GM21360 (cell line): ENCODE data around the gene ADGRG1.

Experiments
- ATAC-seq: cut with Tn5 transposase; IDR thresholded peaks from one replicate; pipeline ENCODE4 v1.9.1; 2021; ENCODE audit warnings: mild to moderate bottlenecking, moderate library complexity; ENCODE audit not compliant: unreplicated experiment

Gene ADGRG1

GRCh38 chr16:57619606-57620334 lies 8.7 kb upstream of the ADGRG1 start:
- ATAC-seq = no peak

DNA sequence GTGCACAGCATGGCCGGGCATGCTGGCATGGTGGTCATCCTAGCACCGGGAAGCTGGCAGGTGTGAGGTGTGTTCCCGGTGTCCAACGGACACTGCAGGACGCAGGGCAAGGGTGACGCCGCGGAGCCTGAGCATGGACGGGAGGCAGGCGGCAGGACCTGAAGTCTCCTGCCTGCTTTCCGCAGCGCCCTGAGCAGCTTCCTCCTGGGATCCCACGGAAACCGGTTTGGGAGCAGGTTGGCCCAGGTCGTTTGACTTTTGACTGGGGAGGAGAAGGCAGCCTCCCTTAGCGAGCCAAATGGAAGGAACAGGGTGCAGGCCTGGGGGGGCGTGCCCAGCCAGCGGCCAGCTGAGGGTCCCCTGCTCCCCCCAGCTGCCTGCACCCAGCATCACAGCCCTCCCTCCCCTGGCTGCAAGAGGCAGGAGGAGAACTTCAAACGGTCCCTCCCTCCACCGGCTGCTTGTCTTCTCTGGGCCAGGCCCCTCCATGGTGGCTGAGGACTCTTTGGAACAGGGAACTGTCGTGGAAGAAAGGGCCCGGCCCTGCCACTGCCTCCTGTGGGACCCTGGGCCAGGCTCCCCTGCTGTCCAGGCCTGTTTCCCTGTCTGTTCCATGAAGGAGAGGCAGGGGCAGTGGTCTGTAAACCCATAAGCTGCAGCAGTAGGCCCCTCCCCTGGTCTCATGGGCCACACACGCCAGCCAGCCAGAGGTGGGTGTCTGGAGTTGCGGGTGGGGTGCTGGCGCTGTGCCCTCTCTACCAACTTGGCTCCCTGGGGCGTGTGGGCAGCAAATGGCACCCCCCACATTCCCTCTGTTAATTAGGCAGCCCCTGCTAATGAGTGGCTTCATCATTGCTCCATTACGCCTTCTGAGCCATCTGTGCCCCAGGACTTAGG lies 7.8 kb upstream of the ADGRG1 start:
- ATAC-seq = no peak

- ATAC-seq = no peak
Measured at GRCh38 chr16:57621521-57622271, 6.7 kb upstream of the ADGRG1 start.

DNA sequence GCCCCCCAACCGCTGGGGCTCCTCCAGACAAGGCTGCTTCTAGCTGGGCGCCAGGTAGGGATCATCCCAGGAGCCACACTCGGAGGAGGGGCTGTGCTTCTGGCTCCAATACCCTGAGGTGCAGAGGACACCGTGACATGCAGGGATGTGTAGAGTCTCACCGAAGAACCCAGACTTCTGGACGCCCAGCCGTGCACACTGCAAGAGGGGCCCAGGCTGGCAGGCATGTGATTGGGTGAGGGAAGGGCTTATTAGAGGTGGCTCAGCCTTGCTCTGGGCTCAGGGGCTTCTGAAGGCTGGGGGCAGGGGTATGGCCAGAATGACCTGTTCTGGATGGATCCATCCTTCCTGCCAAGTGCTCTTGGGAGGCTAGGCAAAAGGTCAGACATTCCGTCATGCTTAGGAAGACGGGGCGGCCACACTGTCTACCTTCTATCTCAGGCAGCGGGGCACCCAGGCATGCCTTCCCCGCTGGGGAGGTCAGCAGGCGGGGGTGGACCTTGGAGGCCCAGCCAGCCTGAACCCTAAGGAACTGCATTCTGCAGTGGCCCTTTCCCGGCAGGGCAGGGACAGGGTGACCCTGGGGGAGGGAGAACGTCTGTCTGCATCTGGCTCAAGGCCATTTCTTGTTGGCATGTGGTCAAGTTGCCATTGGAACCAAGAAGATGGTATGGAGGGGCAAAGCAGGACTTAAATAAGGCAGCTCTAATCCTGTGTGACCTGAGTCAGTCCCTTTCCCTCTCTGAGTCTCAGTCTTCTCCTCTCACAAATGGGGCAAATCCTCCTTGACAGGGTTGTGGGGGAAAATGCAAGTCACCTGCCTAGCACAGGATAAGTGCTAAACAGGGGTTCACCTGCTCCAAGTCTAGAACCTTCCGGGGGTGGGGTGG lies 5.8 kb upstream of the ADGRG1 start:
- no peak for ATAC-seq

- no peak for ATAC-seq
Measured at GRCh38 chr16:57623251-57624043, 5.0 kb upstream of the ADGRG1 start.

DNA sequence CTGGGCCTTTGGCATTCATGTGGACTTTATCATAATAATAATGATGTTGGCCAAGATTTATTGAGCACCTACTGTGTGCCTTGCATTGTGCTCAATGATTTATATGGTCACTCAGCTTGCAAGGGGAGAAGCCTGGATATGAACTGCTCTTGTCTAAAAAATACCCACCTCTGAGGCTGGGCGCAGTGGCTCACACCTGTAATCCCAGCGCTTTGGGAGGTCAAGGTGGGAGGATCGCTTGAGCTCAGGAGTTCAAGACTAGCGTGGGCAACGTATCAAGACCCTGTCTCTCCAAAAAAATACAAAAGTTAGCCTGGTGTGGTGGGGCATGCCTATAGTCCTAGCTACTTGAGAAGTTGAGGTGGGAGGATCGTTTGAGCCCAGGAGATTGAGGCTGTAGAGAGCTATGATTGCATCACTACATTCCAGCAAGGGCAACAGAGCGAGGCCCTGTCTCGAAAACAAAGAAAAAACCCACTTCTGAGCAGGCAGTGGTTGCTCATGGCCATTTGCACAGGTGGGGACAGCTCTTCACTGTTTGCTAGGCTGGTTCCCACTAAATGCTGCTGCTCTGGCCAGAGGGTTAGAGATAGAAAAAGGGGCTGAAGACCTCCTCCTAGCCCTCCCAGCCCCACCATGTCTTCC lies 4.3 kb upstream of the ADGRG1 start:
- ATAC-seq = no peak

DNA sequence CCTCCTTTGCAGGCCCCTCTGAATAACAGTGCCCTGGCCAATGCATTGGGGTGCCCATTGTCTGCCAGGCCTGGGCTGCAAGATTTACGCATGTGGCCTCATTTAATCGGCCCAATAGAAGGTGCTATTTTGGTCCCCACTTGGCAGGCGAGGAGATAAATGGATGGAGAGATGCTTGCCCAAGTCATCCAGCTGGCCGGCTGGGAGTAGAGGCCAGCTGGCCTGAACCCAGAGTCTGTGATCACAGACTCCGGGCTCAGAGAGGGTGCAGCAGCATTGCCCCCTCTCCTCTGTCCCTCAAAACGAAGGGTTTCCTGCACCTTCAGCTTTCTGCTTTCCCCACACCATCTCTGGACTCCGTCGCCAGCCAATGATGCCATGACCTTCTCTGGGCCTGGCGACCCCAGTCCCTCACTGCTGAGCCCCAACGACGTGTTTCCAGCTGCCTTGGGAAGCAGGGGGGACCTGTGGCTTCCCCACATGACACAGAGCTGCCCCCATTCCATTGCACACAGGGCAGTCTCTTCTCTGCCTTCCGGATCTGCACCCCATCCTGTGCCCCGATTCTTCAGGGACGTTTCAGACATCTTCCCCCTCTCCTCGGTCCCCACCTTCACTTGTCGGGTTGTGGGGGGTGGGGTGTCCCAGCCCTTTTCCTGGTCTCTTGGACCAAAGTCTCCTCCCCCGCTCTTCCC lies 3.5 kb upstream of the ADGRG1 start:
- no peak for ATAC-seq

- ATAC-seq = no peak
Measured at GRCh38 chr16:57626420-57627170, 1.8 kb upstream of the ADGRG1 start.

GRCh38 chr16:57627184-57627871 lies 1.1 kb upstream of the ADGRG1 start:
- no peak for ATAC-seq

DNA sequence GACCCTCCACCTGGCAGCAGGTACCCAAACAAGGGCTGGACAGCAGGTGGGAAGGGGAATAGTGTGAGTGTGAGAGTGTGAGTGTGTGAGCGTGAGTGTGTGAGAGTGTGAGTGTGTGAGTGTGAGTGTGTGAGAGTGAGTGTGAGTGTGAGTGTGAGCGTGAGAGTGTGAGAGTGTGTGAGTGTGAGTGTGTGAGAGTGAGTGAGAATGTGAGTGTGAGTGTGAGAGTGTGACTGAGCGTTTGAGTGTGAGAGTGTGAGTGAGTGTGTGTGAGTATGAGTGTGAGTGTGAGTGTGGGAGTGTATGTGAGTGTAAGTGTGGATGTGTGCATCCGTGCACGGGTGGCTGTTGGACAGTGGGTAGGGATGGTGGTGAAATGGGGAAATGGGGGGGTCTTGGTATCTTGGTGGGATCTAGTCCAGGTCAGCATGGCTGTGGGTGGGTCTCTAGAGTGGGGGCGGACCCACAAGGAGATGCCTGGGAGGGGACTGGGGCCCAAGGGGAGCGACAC lies 408 bp downstream of the ADGRG1 start:
- no peak for ATAC-seq

- no peak for ATAC-seq
Measured at GRCh38 chr16:57629516-57630406, 1.3 kb downstream of the ADGRG1 start.

DNA sequence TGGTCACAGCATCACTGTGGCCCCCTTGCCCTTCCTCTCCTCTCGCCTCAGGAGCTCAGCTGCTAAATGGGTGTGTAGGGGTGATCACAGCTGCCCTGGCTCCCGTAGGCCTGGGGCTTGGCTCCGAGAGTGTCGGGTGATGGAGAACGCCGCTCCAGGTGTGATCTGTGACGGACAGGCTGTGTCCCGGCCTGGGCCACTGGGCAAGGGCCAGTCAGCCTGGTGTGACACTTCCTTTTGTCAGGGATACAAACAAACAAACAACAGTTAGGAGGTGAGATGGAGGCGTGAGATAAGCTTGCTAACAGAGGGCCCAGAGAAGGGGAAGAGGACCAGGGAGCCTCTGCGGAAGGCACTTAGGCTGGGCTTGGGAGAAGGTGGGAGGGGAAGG lies 2.0 kb downstream of the ADGRG1 start:
- no peak for ATAC-seq

DNA sequence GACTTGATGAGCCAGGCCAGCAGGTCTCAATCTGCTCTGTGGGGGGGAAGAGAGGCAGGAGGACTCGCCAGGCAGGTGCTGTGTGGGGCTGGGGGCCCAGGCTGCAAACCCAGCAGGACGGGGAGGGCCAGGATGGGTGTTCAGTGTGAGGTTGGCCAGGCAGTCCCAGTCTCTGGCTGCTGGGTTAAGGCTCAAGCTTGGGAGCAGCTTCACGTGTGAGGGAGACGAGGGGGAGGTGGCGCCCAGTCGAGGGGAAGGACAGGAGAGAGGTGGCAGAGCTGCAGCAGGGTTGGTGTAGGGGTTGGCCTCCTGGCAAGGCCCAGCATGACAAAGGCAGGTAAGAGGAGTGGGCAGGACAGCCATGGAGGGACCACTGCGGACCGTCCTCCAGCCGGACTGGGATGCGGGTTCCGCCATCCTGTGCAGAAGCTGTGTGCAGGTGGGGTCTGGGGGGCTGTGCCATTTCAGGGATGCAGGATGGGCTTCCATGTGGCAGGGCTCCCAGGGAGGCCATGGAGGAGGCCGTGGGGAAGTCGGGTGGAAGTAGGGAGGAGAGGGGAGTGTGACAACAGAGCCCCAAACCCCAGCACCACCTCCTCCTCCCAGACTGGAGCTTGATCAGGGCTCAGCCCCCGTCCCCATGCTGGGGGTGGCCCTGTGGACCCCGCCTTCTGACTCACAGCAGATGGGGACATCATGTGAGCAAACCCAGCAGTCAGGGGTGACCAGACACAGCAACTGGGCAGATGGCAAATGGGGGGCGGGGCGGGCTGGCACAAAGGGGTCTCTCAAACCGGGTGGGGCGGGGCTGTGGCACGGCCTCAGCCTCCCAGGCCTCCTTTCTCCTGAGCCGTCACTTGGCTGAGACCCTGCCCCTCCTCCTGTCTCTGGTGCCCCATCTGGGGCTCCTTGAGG lies 2.8 kb downstream of the ADGRG1 start:
- no peak for ATAC-seq

- no peak for ATAC-seq
Measured at GRCh38 chr16:57632568-57632967, 4.1 kb downstream of the ADGRG1 start.
